Tibial artery (tissue), 4 donors: ENCODE measurements around the gene OSCP1.

Source experiments
- DNase-seq, 2 donors: peaks; one replicate each; pipeline ENCODE4 v3.0.0-alpha.2; 2019
- H3K27ac ChIP-seq, 2 donors: fragments of 200-600 bp; sonication (generic) in 1 of 2; 1 replicate in 1 of 2; 2 replicates in 1 of 2; pipeline ENCODE4 v1.5.1; 2018 to 2019; ENCODE audit warnings: mild to moderate bottlenecking in 1 of 2
- H3K27me3 ChIP-seq, 2 donors: fragments of 200-600 bp; sonication (generic) in 1 of 2; one replicate each; pipeline versions ENCODE4 v1.5.1 to v1.6.0; 2016 to 2019
- H3K36me3 ChIP-seq, 3 donors: fragments of 200-600 bp; sonication (generic) in 2 of 3; one replicate each; pipeline ENCODE4 v1.5.1; 2016 to 2019; ENCODE audit warnings: mild to moderate bottlenecking in 2 of 3
- H3K4me1 ChIP-seq, 4 donors: fragments of 200-600 bp; sonication (generic) in 2 of 4; 1 replicate in 3 of 4; 2 replicates in 1 of 4; pipeline ENCODE4 v1.5.1; 2016 to 2019
- H3K4me3 ChIP-seq, 2 donors: fragments of 200-600 bp; sonication (generic) in 1 of 2; 1 replicate in 1 of 2; 2 replicates in 1 of 2; pipeline ENCODE4 v1.5.1; 2018 to 2019; ENCODE audit warnings: mild to moderate bottlenecking in 2 of 2
- H3K9me3 ChIP-seq, 3 donors: fragments of 200-600 bp; sonication (generic) in 1 of 3; one replicate each; pipeline ENCODE4 v1.5.1; 2016 to 2019
- CTCF ChIP-seq, 2 experiments: fragments of 200-600 bp in 1 of 2; fragments of 450-650 bp in 1 of 2; IDR thresholded peaks; one replicate each; pipeline ENCODE4 v1.5.1; 2017 to 2019; ENCODE audit warnings: antibody characterized with exemption in 2 of 2, mild to moderate bottlenecking in 1 of 2, moderate library complexity in 1 of 2
- intact Hi-C: fragments of 100-400 bp; cut with DNase I; formaldehyde crosslinking; loops from one replicate; pipeline ENCODE4 v1.15.0; 2023; ENCODE audit warnings: low total_unique reads

OSCP1 gene

GRCh38 chr1:36417931-36418330 lies 32.3 kb downstream of the OSCP1 start:
- TF ChIP-seq CTCF (IDR thresholded peaks at IDR 0.05): no peak
- Histone ChIP-seq H3K27ac (no peak overlapping the region), H3K4me3 (no peak overlapping the region), H3K9me3 (no peaks in the 10 kb centered on the region), H3K27me3 (no peaks in the 10 kb centered on the region), H3K36me3 (peaks cover 8 to 41% (median 18%) of the 10 kb centered on the region in 3 donors), H3K4me1 (peaks cover 0 to 5% (median 2%) of the 10 kb centered on the region in 4 donors)
- DNase-seq: no peak
- intact Hi-C loops: no loop called here

GRCh38 chr1:36415661-36416326 lies 34.5 kb downstream of the OSCP1 start:
- Histone ChIP-seq H3K36me3 (peaks cover 0 to 25% (median 5%) of the 10 kb centered on the region in 3 donors), H3K4me3 (no peak overlapping the region), H3K4me1 (peaks cover 0 to 5% (median 2%) of the 10 kb centered on the region in 4 donors), H3K27me3 (no peaks in the 10 kb centered on the region), H3K9me3 (no peaks in the 10 kb centered on the region), H3K27ac (no peak overlapping the region)
- intact Hi-C loops: no loop called here
- no peak for TF ChIP-seq CTCF (IDR thresholded peaks at IDR 0.05)
- DNase-seq: no peak

GRCh38 chr1:36414384-36414783 lies 35.9 kb downstream of the OSCP1 start:
- H3K36me3 ChIP-seq: peaks cover 0 to 25% (median 5%) of the 10 kb centered on the region in 3 donors
- no peaks in the 10 kb centered on the region for H3K4me1 ChIP-seq
- no peak for TF ChIP-seq CTCF (IDR thresholded peaks at IDR 0.05)
- no peak overlapping the region for H3K4me3 ChIP-seq
- no peak for DNase-seq
- no peaks in the 10 kb centered on the region for H3K9me3 ChIP-seq
- H3K27ac ChIP-seq: no peak overlapping the region
- H3K27me3 ChIP-seq: no peaks in the 10 kb centered on the region
- intact Hi-C loops: no loop called here

GRCh38 chr1:36411674-36412648 lies 38.3 kb downstream of the OSCP1 start:
- peaks cover 0 to 7% (median 0%) of the 10 kb centered on the region in 3 donors for H3K36me3 ChIP-seq
- no peak overlapping the region for H3K4me3 ChIP-seq
- H3K4me1 ChIP-seq: peaks cover 0 to 3% (median 0%) of the 10 kb centered on the region in 4 donors
- no peaks in the 10 kb centered on the region for H3K9me3 ChIP-seq
- no peaks in the 10 kb centered on the region for H3K27me3 ChIP-seq
- no peak for TF ChIP-seq CTCF (IDR thresholded peaks at IDR 0.05)
- H3K27ac ChIP-seq: no peak overlapping the region
- no peak for DNase-seq
- intact Hi-C loops: no loop called here

- Histone ChIP-seq H3K27me3 (no peaks in the 10 kb centered on the region), H3K27ac (no peak overlapping the region), H3K36me3 (no peaks in the 10 kb centered on the region), H3K4me1 (peaks cover 0 to 3% (median 0%) of the 10 kb centered on the region in 4 donors), H3K4me3 (no peak overlapping the region), H3K9me3 (no peaks in the 10 kb centered on the region)
- intact Hi-C loops: no loop called here
- no peak for TF ChIP-seq CTCF (IDR thresholded peaks at IDR 0.05)
- DNase-seq: no peak
Measured at GRCh38 chr1:36408479-36408878, 41.8 kb downstream of the OSCP1 start.
